Loucy (cell line): Measurements from ENCODE around the gene ZFYVE1.

Source experiments
- CTCF ChIP-seq: fragments of 200-600 bp; sonication (generic); conservative IDR thresholded peaks from 2 replicates; pipeline ENCODE4 v1.5.1; 2014; ENCODE audit warnings: mild to moderate bottlenecking, antibody characterized with exemption, low read length
- EZH2phosphoT487 ChIP-seq: fragments of 200-600 bp; IDR thresholded peaks from 2 replicates; pipeline ENCODE4 v1.6.1; 2018; ENCODE audit warnings: antibody characterized with exemption, mild to moderate bottlenecking, moderate library complexity, borderline replicate concordance

- TF ChIP-seq CTCF = no peak
- no peak for TF ChIP-seq EZH2phosphoT487
Observed at GRCh38 chr14:73025544-73025943, 1.4 kb downstream of the ZFYVE1 start.
